Measurements from ENCODE around the gene GTF3C2. TPM values are rescaled to one million over a fixed set of nuclear protein-coding genes. Genes with fewer than 3 reads are reported as not detected.

Gene GTF3C2
- total and polyA plus RNA-seq, 2 of the 13 experiments (the other 11 are each of a cell fraction or from before 2014, with no cell fraction given) = 77.5 to 130 TPM

DNA sequence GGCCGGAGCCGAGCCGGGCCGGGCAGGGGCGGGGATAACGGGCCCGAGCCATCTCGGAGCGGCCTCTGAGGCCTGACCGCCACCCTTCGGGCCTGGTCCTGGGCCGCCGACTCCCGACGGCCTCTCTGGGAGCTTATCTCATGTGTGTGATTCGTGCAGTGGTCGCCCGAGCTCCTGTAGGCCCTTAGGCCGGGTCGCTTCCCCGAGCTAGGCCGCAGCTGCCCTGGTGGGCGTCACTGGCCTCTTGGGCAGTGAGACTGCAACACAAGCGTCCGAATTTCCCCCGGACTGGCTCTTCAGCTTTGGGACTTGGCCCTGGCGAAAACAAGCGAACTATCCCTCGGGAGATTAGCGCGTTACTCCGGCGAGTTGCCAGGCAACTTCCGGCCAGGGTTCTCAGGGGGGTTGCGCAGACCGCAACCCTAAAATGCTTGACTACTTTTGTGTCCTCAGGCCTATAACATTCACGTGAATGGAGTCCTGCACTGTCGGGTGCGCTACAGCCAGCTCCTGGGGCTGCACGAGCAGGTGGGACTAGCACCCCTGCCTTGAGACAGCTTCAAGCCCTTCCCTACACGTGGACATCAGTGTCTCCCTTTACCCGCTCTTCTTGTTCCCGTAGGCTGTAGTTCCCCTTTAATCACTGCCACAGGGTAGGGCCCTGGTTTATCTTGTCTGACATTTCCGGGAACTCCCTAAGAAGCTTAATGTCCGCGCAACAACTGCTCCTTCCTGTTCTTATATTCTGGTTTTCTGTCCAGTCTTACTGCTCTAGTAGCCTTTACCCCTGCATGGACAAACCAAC lies 14.5 kb upstream of the GTF3C2 start (continued):
- TF ChIP-seq GABPB1 (CRISPR knock-in tag; IDR thresholded peaks at IDR 0.05) (no peak; the same call in none of the 2 replicates), ZSCAN12 (CRISPR knock-in tag; IDR thresholded peaks at IDR 0.05) (peak; percentile 85), ZSCAN22 (CRISPR knock-in tag; IDR thresholded peaks at IDR 0.05) (no peak), ARID2 (CRISPR knock-in tag; IDR thresholded peaks at IDR 0.05; ENCODE audit: borderline replicate concordance) (no peak; the same call in 1 of the 2 replicates), CHCHD3 (CRISPR knock-in tag; IDR thresholded peaks at IDR 0.05) (no peak), AGO2 (optimal IDR thresholded peaks at IDR 0.05; ENCODE audit: low read depth, low read length) (peak; percentile 86), PLSCR1 (CRISPR knock-in tag; IDR thresholded peaks at IDR 0.05; ENCODE audit: borderline replicate concordance) (no peak), PPARG (CRISPR knock-in tag; conservative IDR thresholded peaks at IDR 0.05) (no peak), ZNF280B (CRISPR knock-in tag; IDR thresholded peaks at IDR 0.05; ENCODE audit: borderline replicate concordance) (no peak; the same call in 1 of the 2 replicates), PRMT3 (CRISPR knock-in tag; IDR thresholded peaks at IDR 0.05; ENCODE audit: borderline replicate concordance, low read depth) (no peak), HNRNPLL (IDR thresholded peaks at IDR 0.05; ENCODE audit: low read depth, low read length, poor library complexity, severe bottlenecking) (peak; percentile 26), ZNF772 (CRISPR knock-in tag; IDR thresholded peaks at IDR 0.05) (peak; percentile 33; the same call in 1 of the 2 replicates), TBX3 (IDR thresholded peaks at IDR 0.05; ENCODE audit: borderline replicate concordance) (no peak), ZBTB33 (CRISPR knock-in tag; IDR thresholded peaks at IDR 0.05) (no peak), ZNF337 (CRISPR knock-in tag; IDR thresholded peaks at IDR 0.05; ENCODE audit: borderline replicate concordance, low read depth) (no peak; the same call in 1 of the 2 replicates), ZFAT (CRISPR knock-in tag; conservative IDR thresholded peaks at IDR 0.05) (0 out of 2 replicates have a peak, but pooled peaks have one; percentile 15), ZNF891 (CRISPR knock-in tag; IDR thresholded peaks at IDR 0.05) (no peak; the same call in 1 of the 2 replicates), GZF1 (CRISPR knock-in tag; IDR thresholded peaks at IDR 0.05) (peak; percentile 75; the same call in 1 of the 2 replicates)
- TF ChIP-seq, protein P1, sequence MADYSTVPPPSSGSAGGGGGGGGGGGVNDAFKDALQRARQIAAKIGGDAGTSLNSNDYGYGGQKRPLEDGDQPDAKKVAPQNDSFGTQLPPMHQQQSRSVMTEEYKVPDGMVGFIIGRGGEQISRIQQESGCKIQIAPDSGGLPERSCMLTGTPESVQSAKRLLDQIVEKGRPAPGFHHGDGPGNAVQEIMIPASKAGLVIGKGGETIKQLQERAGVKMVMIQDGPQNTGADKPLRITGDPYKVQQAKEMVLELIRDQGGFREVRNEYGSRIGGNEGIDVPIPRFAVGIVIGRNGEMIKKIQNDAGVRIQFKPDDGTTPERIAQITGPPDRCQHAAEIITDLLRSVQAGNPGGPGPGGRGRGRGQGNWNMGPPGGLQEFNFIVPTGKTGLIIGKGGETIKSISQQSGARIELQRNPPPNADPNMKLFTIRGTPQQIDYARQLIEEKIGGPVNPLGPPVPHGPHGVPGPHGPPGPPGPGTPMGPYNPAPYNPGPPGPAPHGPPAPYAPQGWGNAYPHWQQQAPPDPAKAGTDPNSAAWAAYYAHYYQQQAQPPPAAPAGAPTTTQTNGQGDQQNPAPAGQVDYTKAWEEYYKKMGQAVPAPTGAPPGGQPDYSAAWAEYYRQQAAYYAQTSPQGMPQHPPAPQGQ (CRISPR knock-in tag; IDR thresholded peaks at IDR 0.05; ENCODE audit: borderline replicate concordance) = no peak; the same call in 1 of the 2 replicates
- TF ChIP-seq, protein P2, sequence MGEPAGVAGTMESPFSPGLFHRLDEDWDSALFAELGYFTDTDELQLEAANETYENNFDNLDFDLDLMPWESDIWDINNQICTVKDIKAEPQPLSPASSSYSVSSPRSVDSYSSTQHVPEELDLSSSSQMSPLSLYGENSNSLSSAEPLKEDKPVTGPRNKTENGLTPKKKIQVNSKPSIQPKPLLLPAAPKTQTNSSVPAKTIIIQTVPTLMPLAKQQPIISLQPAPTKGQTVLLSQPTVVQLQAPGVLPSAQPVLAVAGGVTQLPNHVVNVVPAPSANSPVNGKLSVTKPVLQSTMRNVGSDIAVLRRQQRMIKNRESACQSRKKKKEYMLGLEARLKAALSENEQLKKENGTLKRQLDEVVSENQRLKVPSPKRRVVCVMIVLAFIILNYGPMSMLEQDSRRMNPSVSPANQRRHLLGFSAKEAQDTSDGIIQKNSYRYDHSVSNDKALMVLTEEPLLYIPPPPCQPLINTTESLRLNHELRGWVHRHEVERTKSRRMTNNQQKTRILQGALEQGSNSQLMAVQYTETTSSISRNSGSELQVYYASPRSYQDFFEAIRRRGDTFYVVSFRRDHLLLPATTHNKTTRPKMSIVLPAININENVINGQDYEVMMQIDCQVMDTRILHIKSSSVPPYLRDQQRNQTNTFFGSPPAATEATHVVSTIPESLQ (CRISPR knock-in tag; conservative IDR thresholded peaks at IDR 0.05) = no peak
